H9 (cell line): Measurements from ENCODE around the gene TRPV4. TPM values are rescaled to one million over a fixed set of nuclear protein-coding genes. Genes with fewer than 3 reads are reported as not detected.

Experiments
- DNase-seq: peaks from one replicate; pipeline ENCODE4 v3.0.0-alpha.2; 2017
- H2AFZ ChIP-seq: one replicate; pipeline ENCODE4 v1.6.1; 2013; ENCODE audit warnings: mild to moderate bottlenecking, low read length, control low read depth, moderate library complexity
- H2AK5ac ChIP-seq: 2 replicates; pipeline ENCODE4 v1.6.1; 2013; ENCODE audit warnings: low read length, control low read depth, mixed read lengths; ENCODE audit not compliant: insufficient read length
- H2BK120ac ChIP-seq: one replicate; pipeline ENCODE4 v1.6.1; 2013; ENCODE audit warnings: low read depth, mild to moderate bottlenecking, low read length, control low read depth, inconsistent platforms; ENCODE audit not compliant: poor library complexity, severe bottlenecking
- H2BK12ac ChIP-seq: 2 replicates; pipeline ENCODE4 v1.6.1; 2013; ENCODE audit warnings: low read length, control low read depth, mixed read lengths, low read depth; ENCODE audit not compliant: insufficient read length
- H2BK15ac ChIP-seq: 2 replicates; pipeline ENCODE4 v1.6.1; 2013; ENCODE audit warnings: low read depth, low read length, control low read depth
- H2BK20ac ChIP-seq: one replicate; pipeline ENCODE4 v1.6.1; 2013; ENCODE audit warnings: low read depth, mild to moderate bottlenecking, low read length, control low read depth, inconsistent platforms; ENCODE audit not compliant: poor library complexity, severe bottlenecking
- H2BK5ac ChIP-seq: 2 replicates; pipeline ENCODE4 v1.6.1; 2013; ENCODE audit warnings: low read length, control low read depth, mixed read lengths; ENCODE audit not compliant: insufficient read length
- H3K14ac ChIP-seq: 2 replicates; pipeline ENCODE4 v1.6.1; 2013; ENCODE audit warnings: low read length, control low read depth; ENCODE audit not compliant: insufficient read depth
- H3K18ac ChIP-seq: 2 replicates; pipeline ENCODE4 v1.6.1; 2013; ENCODE audit warnings: low read depth, mild to moderate bottlenecking, mixed read lengths, low read length, control low read depth; ENCODE audit not compliant: insufficient read length
- H3K23ac ChIP-seq: 2 replicates; pipeline ENCODE4 v1.6.1; 2013; ENCODE audit warnings: low read length, control low read depth, mixed read lengths, low read depth; ENCODE audit not compliant: insufficient read length
- H3K23me2 ChIP-seq: 2 replicates; pipeline ENCODE4 v1.6.1; 2013; ENCODE audit warnings: low read depth, mild to moderate bottlenecking, mixed read lengths, low read length, control low read depth; ENCODE audit not compliant: insufficient read length, poor library complexity, severe bottlenecking
- H3K27ac ChIP-seq: 2 replicates; pipeline ENCODE4 v1.5.1; 2013; ENCODE audit warnings: low read length, control low read depth, mixed read lengths, low read depth; ENCODE audit not compliant: insufficient read length
- H3K27me3 ChIP-seq: 2 replicates; pipeline ENCODE4 v1.6.1; 2013; ENCODE audit warnings: low read length, control low read depth, inconsistent platforms; ENCODE audit not compliant: insufficient read depth
- H3K4ac ChIP-seq: 2 replicates; pipeline ENCODE4 v1.6.1; 2013; ENCODE audit warnings: low read depth, mild to moderate bottlenecking, control low read depth, inconsistent platforms, low read length, moderate library complexity
- H3K4me1 ChIP-seq: 2 replicates; pipeline ENCODE4 v1.6.1; 2013; ENCODE audit warnings: low read length, control low read depth, inconsistent platforms; ENCODE audit not compliant: insufficient read depth
- H3K4me2 ChIP-seq: 2 replicates; pipeline ENCODE4 v1.6.1; 2013; ENCODE audit warnings: low read length, control low read depth, mixed read lengths; ENCODE audit not compliant: insufficient read length, insufficient read depth
- H3K56ac ChIP-seq: 2 replicates; pipeline ENCODE4 v1.6.1; 2013; ENCODE audit warnings: low read depth, mild to moderate bottlenecking, mixed read lengths, low read length, control low read depth; ENCODE audit not compliant: insufficient read length
- H3K79me1 ChIP-seq: 2 replicates; pipeline ENCODE4 v1.6.1; 2013; ENCODE audit warnings: low read depth, mild to moderate bottlenecking, moderate library complexity, low read length, control low read depth, inconsistent platforms; ENCODE audit not compliant: insufficient read depth, poor library complexity, severe bottlenecking
- H3K79me2 ChIP-seq: 2 replicates; pipeline ENCODE4 v1.6.1; 2013; ENCODE audit warnings: low read length, control low read depth, inconsistent platforms; ENCODE audit not compliant: insufficient read depth
- H3K9ac ChIP-seq: 2 replicates; pipeline ENCODE4 v1.6.1; 2013; ENCODE audit warnings: low read length, control low read depth, mixed read lengths; ENCODE audit not compliant: insufficient read length; ENCODE audit errors: extremely low read depth
- H3K9me3 ChIP-seq: one replicate; pipeline ENCODE4 v1.6.1; 2013; ENCODE audit warnings: low read depth, low read length, inconsistent platforms; ENCODE audit not compliant: control insufficient read depth
- H3T11ph ChIP-seq: one replicate; pipeline ENCODE4 v1.6.1; 2013; ENCODE audit warnings: mild to moderate bottlenecking, low read length, control low read depth, inconsistent platforms
- H4K20me1 ChIP-seq: one replicate; pipeline ENCODE4 v1.6.1; 2013; ENCODE audit not compliant: control insufficient read depth, insufficient read length, insufficient read depth
- H4K5ac ChIP-seq: 2 replicates; pipeline ENCODE4 v1.6.1; 2013; ENCODE audit warnings: low read depth, mild to moderate bottlenecking, mixed read lengths, low read length, control low read depth; ENCODE audit not compliant: insufficient read length
- H4K8ac ChIP-seq: replicated peaks from 2 replicates; pipeline ENCODE4 v1.6.1; 2013; ENCODE audit warnings: low read length, control low read depth, mixed read lengths, low read depth; ENCODE audit not compliant: insufficient read length
- H4K91ac ChIP-seq: 2 replicates; pipeline ENCODE4 v1.6.1; 2013; ENCODE audit warnings: low read depth, mild to moderate bottlenecking, moderate library complexity, mixed read lengths, low read length, control low read depth; ENCODE audit not compliant: insufficient read length
- H3K27ac Mint-ChIP-seq, 3 experiments: 2 replicates in 2 of 3; 3 replicates in 1 of 3; pipeline ENCODE4 v1.8.0; 2020 to 2021; ENCODE audit warnings: mixed read lengths in 3 of 3, mild to moderate bottlenecking in 1 of 3, moderate library complexity in 1 of 3
- H3K27me3 Mint-ChIP-seq: 2 replicates; pipeline ENCODE4 v1.8.0; 2021; ENCODE audit warnings: low read depth, mild to moderate bottlenecking, moderate library complexity, mixed read lengths
- H3K36me3 Mint-ChIP-seq, 3 experiments: 2 replicates in 2 of 3; 3 replicates in 1 of 3; pipeline ENCODE4 v1.8.0; 2020 to 2021; ENCODE audit warnings: low read depth in 3 of 3, mixed read lengths in 3 of 3; ENCODE audit not compliant: insufficient read depth in 1 of 3
- H3K4me1 Mint-ChIP-seq, 2 experiments: 2 replicates each; pipeline ENCODE4 v1.8.0; 2020; ENCODE audit warnings: mixed read lengths in 2 of 2
- H3K4me3 Mint-ChIP-seq, 2 experiments: 2 replicates in 1 of 2; 3 replicates in 1 of 2; pipeline ENCODE4 v1.8.0; 2020 to 2021; ENCODE audit warnings: mild to moderate bottlenecking in 2 of 2, mixed read lengths in 2 of 2, moderate library complexity in 1 of 2
- H3K9me3 Mint-ChIP-seq, 2 experiments: 2 replicates in 1 of 2; 3 replicates in 1 of 2; pipeline ENCODE4 v1.8.0; 2020; ENCODE audit warnings: mild to moderate bottlenecking in 2 of 2, mixed read lengths in 2 of 2, moderate library complexity in 1 of 2
- WGBS: extraction: QIAGEN DNeasy Blood & Tissue Kit; methylation state at CpG from one replicate; pipeline ENCODE4 v1.1.7; 2013; ENCODE audit warnings: missing lambda C conversion rate, low lambda C conversion rate, mixed read lengths; ENCODE audit not compliant: insufficient read length; ENCODE audit errors: extremely low coverage; 5-methylcytosine and 5-hydroxymethylcytosine counted together
- total RNA-seq: library from RNA; stranded (reverse); gene quantifications from 2 replicates; pipeline ENCODE4 v1.2.1, GENCODE V29; 2021
- TF ChIP-seq, protein P1 (sequence below): fragments of 200-600 bp; sonication (generic); conservative IDR thresholded peaks from 3 replicates; pipeline ENCODE4 v1.8.0; 2021; ENCODE audit warnings: antibody characterized with exemption, mild to moderate bottlenecking

Gene TRPV4
- total RNA-seq, 1 experiment from 2014 or later: 4.9 TPM

DNA sequence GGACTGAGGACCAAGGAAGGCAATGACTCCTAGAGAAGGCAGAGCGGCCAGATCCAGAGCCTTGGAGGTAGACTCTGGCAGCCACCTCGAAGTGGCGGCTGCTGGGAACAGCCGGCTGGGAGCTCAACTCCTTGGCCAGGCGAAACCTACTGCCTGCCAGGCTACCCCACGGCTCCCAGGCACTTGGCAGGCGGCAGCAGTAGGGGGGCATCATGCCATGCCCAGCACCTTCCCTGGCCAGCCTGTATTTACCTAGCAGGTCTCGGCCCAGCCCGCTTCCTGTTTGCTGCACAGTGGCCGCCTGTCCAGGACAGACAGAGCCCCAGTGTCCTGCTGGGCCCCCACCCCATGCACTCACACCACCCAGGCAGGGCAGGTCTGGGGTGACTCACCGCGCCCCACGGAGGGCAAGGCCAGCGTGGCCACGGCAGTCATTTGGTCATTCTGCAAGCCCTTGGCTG, 10.2 kb downstream of the TRPV4 start:
- no peak for DNase-seq
- no peak overlapping the region for H3K14ac ChIP-seq
- H3K27ac Mint-ChIP-seq: no peak overlapping the region; a peak in 1 of 7 replicates

More for the DNA sequence above, 10.2 kb downstream of the TRPV4 start:
- H3K79me1 ChIP-seq: no peaks in the 10 kb centered on the region
- no peak overlapping the region for H3T11ph ChIP-seq
- no peak overlapping the region for H4K8ac ChIP-seq
- no peak overlapping the region for H2BK120ac ChIP-seq
- no peak overlapping the region for H4K91ac ChIP-seq
- H3K4me3 Mint-ChIP-seq: no peak overlapping the region
- no peaks in the 10 kb centered on the region for H3K9me3 Mint-ChIP-seq
- H3K4ac ChIP-seq: no peak overlapping the region
- peaks cover 15 to 20% of the 10 kb centered on the region in 2 experiments for H3K4me1 Mint-ChIP-seq
- TF ChIP-seq, protein P1, sequence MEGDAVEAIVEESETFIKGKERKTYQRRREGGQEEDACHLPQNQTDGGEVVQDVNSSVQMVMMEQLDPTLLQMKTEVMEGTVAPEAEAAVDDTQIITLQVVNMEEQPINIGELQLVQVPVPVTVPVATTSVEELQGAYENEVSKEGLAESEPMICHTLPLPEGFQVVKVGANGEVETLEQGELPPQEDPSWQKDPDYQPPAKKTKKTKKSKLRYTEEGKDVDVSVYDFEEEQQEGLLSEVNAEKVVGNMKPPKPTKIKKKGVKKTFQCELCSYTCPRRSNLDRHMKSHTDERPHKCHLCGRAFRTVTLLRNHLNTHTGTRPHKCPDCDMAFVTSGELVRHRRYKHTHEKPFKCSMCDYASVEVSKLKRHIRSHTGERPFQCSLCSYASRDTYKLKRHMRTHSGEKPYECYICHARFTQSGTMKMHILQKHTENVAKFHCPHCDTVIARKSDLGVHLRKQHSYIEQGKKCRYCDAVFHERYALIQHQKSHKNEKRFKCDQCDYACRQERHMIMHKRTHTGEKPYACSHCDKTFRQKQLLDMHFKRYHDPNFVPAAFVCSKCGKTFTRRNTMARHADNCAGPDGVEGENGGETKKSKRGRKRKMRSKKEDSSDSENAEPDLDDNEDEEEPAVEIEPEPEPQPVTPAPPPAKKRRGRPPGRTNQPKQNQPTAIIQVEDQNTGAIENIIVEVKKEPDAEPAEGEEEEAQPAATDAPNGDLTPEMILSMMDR: no peak
- H4K20me1 ChIP-seq: peaks cover 2% of the 10 kb centered on the region
- H3K27me3 ChIP-seq: no peaks in the 10 kb centered on the region
- no CpG with 5 or more reads among the region's 15 CpGs for WGBS
- no peak overlapping the region for H4K5ac ChIP-seq
- no peaks in the 10 kb centered on the region for H3K9me3 ChIP-seq
- H3K23ac ChIP-seq: no peak overlapping the region
- no peak overlapping the region for H3K18ac ChIP-seq
- H3K56ac ChIP-seq: no peak overlapping the region
- H2BK5ac ChIP-seq: no peak overlapping the region
- H2BK12ac ChIP-seq: no peak overlapping the region
- H3K23me2 ChIP-seq: no peaks in the 10 kb centered on the region
- H3K79me2 ChIP-seq: no peaks in the 10 kb centered on the region
- no peaks in the 10 kb centered on the region for H3K4me1 ChIP-seq
- H2AK5ac ChIP-seq: no peak overlapping the region
- no peak overlapping the region for H2BK15ac ChIP-seq
- H3K27me3 Mint-ChIP-seq: no peaks in the 10 kb centered on the region
- H2AFZ ChIP-seq: no peak overlapping the region
- H3K9ac ChIP-seq: no peak overlapping the region
- H3K27ac ChIP-seq: no peak overlapping the region
- H3K36me3 Mint-ChIP-seq: no peaks in the 10 kb centered on the region
- no peak overlapping the region for H3K4me2 ChIP-seq
- H2BK20ac ChIP-seq: no peak overlapping the region
